ENCODE measurements around the gene ZNF236. TPM values are rescaled to one million over a fixed set of nuclear protein-coding genes. Genes with fewer than 3 reads are reported as not detected.

The ZNF236 gene
- total RNA-seq, 1 donor from 2014 or later = 13.3 TPM

DNA sequence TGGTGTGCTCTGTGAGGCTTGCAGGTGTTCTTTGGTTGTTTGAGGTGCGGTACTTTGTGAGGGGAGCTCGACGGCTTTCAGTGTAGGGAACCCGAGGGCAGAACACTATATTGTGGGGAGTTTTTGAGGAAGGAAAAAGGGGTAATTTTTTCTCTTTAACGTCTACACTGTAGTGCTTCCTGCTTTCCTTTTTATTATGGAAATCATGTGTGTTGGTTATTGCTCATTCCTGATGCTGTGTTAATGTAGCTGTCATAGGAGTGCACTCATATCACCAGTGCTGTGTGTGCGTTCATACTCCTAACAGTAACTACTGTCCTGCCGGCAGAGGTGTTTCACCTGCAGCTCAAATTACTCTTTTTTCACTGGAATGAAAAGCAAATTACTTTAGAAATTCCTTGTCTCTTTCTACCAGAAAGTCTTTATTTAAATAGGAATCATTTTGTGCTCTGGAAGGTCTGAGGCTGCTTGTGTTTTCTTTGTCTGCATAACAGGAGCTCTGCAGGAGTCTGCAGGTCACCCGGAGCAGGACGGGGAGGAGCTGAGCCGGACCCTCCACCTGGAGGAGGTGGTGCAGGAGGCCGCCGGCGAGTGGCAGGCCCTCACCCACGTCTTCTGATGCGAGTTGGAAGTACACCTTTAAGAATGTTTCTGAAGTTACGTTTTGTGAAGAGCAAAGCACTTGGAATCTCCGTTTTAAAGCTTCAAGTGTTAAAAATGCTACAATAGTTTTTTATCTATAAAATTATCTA, 145.5 kb downstream of the ZNF236 start:
- H3K4me1 ChIP-seq (ENCODE audit: insufficient read depth, low read length) = no peaks in the 10 kb centered on the region
- H3K36me3 ChIP-seq (ENCODE audit: insufficient read depth, low read length) = peaks cover 3% of the 10 kb centered on the region
- no peak overlapping the region for H3K27ac Mint-ChIP-seq (ENCODE audit: unreplicated experiment)
- H3K4me3 ChIP-seq (ENCODE audit: insufficient read depth, low read depth, low read length) = no peak overlapping the region
- no peak overlapping the region for H3K9ac ChIP-seq (ENCODE audit: low read length)
- H3K4me2 ChIP-seq (ENCODE audit: low read length) = no peak overlapping the region
- no peaks in the 10 kb centered on the region for H3K27me3 Mint-ChIP-seq (ENCODE audit: low read depth, unreplicated experiment)
- H3K9me3 Mint-ChIP-seq (ENCODE audit: unreplicated experiment) = no peaks in the 10 kb centered on the region
- H3K4me1 Mint-ChIP-seq (ENCODE audit: low read depth, unreplicated experiment) = peaks cover 12% of the 10 kb centered on the region
- FAIRE-seq (no peak), DNase-seq (ENCODE audit: low read depth) (no peak)
- H3K27ac ChIP-seq (ENCODE audit: low read depth, low read length) = no peak overlapping the region
- H4K20me1 ChIP-seq (ENCODE audit: insufficient read depth, low read length) = peaks cover 14% of the 10 kb centered on the region
- TF ChIP-seq, protein P1, sequence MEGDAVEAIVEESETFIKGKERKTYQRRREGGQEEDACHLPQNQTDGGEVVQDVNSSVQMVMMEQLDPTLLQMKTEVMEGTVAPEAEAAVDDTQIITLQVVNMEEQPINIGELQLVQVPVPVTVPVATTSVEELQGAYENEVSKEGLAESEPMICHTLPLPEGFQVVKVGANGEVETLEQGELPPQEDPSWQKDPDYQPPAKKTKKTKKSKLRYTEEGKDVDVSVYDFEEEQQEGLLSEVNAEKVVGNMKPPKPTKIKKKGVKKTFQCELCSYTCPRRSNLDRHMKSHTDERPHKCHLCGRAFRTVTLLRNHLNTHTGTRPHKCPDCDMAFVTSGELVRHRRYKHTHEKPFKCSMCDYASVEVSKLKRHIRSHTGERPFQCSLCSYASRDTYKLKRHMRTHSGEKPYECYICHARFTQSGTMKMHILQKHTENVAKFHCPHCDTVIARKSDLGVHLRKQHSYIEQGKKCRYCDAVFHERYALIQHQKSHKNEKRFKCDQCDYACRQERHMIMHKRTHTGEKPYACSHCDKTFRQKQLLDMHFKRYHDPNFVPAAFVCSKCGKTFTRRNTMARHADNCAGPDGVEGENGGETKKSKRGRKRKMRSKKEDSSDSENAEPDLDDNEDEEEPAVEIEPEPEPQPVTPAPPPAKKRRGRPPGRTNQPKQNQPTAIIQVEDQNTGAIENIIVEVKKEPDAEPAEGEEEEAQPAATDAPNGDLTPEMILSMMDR (IDR thresholded peaks at IDR 0.05; ENCODE audit: insufficient read depth, low read depth, low read length) = no peak
- no peak for TF ChIP-seq EZH2 (IDR thresholded peaks at IDR 0.05; ENCODE audit: insufficient read depth, low read length)
- H3K36me3 Mint-ChIP-seq (ENCODE audit: low read depth, unreplicated experiment) = peaks cover 8% of the 10 kb centered on the region
- no peak overlapping the region for H3K4me3 Mint-ChIP-seq (ENCODE audit: unreplicated experiment)
- H3K79me2 ChIP-seq (ENCODE audit: insufficient read depth, low read length) = peaks cover 15% of the 10 kb centered on the region
- no peaks in the 10 kb centered on the region for H3K27me3 ChIP-seq (ENCODE audit: insufficient read depth, low read length)
- H2AFZ ChIP-seq (ENCODE audit: low read depth, low read length) = no peak overlapping the region
- H3K9me3 ChIP-seq (ENCODE audit: insufficient read depth, low read depth, low read length) = no peaks in the 10 kb centered on the region

DNA sequence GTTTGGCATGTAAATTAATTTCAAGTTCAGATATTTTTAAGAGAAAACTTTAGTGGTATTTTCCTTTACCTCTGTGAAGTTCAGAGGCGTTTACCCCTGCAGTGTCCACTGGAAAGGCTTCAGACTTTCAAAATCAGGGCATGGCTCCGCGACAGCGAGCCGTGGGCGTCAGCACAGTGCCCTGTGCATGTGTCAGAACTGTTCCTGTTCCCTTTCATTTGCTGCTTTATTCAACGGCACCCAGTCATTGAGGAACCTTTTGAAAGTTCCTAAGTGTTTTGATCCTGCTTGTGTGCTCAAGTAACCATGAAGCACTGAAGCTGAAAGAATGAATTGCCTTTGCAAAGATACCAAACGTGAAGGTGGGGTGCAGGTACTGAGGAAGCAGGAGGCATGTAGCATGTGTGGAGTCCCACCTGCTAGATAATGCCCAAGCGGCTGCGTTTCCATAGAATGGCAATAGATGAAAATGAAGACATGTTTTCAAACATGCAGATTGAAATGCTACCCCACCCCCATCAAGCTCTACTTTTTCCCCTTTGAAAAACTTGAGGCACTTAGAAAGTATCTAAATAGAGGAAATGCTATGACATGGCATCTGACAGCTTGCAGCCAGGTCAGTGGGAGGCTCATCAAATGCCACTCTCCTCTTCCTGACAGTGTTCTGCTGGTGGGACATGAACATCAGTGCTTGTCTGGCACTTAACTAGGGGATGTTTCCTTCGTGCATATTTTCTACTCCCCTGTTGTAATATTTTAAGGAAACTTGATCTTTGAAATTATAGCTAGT, 148.6 kb downstream of the ZNF236 start:
- TF ChIP-seq, protein P1 (IDR thresholded peaks at IDR 0.05; ENCODE audit: insufficient read depth, low read depth, low read length) = no peak
- TF ChIP-seq EZH2 (IDR thresholded peaks at IDR 0.05; ENCODE audit: insufficient read depth, low read length) = no peak
- H4K20me1 ChIP-seq (ENCODE audit: insufficient read depth, low read length) = peaks cover 11% of the 10 kb centered on the region
- FAIRE-seq (no peak), DNase-seq (ENCODE audit: low read depth) (no peak)
- no peaks in the 10 kb centered on the region for H3K27me3 Mint-ChIP-seq (ENCODE audit: low read depth, unreplicated experiment)
- no peak overlapping the region for H3K4me2 ChIP-seq (ENCODE audit: low read length)
- H3K4me3 Mint-ChIP-seq (ENCODE audit: unreplicated experiment) = no peak overlapping the region
- H3K9me3 ChIP-seq (ENCODE audit: insufficient read depth, low read depth, low read length) = no peaks in the 10 kb centered on the region
- H3K36me3 ChIP-seq (ENCODE audit: insufficient read depth, low read length) = peaks cover 3% of the 10 kb centered on the region
- H3K4me3 ChIP-seq (ENCODE audit: insufficient read depth, low read depth, low read length) = no peak overlapping the region
- no peak overlapping the region for H3K9ac ChIP-seq (ENCODE audit: low read length)
- peaks cover 12% of the 10 kb centered on the region for H3K4me1 Mint-ChIP-seq (ENCODE audit: low read depth, unreplicated experiment)
- no peak overlapping the region for H3K27ac ChIP-seq (ENCODE audit: low read depth, low read length)
- H3K79me2 ChIP-seq (ENCODE audit: insufficient read depth, low read length) = peaks cover 12% of the 10 kb centered on the region
- no peak overlapping the region for H2AFZ ChIP-seq (ENCODE audit: low read depth, low read length)
- peaks cover 4% of the 10 kb centered on the region for H3K36me3 Mint-ChIP-seq (ENCODE audit: low read depth, unreplicated experiment)
- H3K27me3 ChIP-seq (ENCODE audit: insufficient read depth, low read length) = no peaks in the 10 kb centered on the region
- H3K4me1 ChIP-seq (ENCODE audit: insufficient read depth, low read length) = no peaks in the 10 kb centered on the region
- H3K9me3 Mint-ChIP-seq (ENCODE audit: unreplicated experiment) = no peaks in the 10 kb centered on the region
- no peak overlapping the region for H3K27ac Mint-ChIP-seq (ENCODE audit: unreplicated experiment)
